ENCODE data around the gene SPATA31C1. TPM values are rescaled to one million over a fixed set of nuclear protein-coding genes. Genes with fewer than 3 reads are reported as not detected.
"Not testable (repeated sequence)": the region's sequence is repeated elsewhere in the genome, so short reads cannot be mapped to it uniquely, and the experiment has no call there.

The SPATA31C1 gene
- total RNA-seq, 2 experiments from 2014 or later, result not detected

DNA sequence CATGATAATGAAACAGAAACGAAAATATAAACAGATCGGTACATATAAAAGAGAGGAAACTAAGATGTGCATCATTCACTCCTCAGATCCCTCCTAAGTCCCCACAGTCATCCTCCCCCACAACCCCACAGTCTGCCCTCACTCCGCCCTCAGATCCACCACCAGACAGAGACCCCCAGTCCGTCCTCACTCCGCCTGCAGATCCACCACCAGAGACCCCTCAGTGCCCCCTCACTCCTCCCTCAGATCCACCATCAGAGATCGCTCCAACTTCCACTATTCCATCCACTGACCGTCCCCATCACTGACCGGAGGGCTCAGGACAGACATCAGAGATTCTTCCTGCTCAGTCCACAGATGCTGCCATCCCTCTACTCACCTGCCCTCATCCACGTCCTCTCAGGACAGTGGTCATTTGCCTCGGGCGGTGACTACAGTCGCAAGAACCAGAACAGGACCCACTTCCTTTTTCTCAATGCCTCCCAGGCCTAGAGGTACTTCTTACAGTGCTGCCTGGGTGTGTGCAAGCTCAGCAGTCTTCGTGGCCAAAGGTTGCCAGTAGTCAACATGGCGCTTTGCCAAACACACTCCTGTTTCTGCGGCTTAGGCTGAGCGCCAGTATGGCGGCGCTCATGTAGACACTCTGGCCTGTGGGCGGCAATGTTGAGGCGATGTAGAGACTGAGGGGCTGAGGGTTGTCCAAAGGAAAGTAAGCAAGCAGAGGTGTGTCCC is 8.3 kb upstream of the SPATA31C1 start:
- Histone ChIP-seq H2AFZ (ENCODE audit: low read length) (no peak overlapping the region), H4K20me1 (ENCODE audit: insufficient read depth, low read length) (no peaks in the 10 kb centered on the region), H3K4me1 (ENCODE audit: insufficient read depth, low read length, poor library complexity, severe bottlenecking) (no peaks in the 10 kb centered on the region), H3K27ac (ENCODE audit: low read depth, low read length, poor library complexity, severe bottlenecking) (no peak overlapping the region), H3K9me2 (ENCODE audit: insufficient read depth, low read length) (no peaks in the 10 kb centered on the region), H3K79me2 (ENCODE audit: insufficient read depth, low read depth, low read length) (no peaks in the 10 kb centered on the region), H3K36me3 (ENCODE audit: insufficient read depth, low read length) (no peaks in the 10 kb centered on the region), H3K4me2 (ENCODE audit: low read length) (no peak overlapping the region), H3K9me3 (ENCODE audit: low read length) (no peaks in the 10 kb centered on the region), H3K4me3 (ENCODE audit: low read depth, low read length, poor library complexity, severe bottlenecking) (no peak overlapping the region)
- intact Hi-C loops (cut with micrococcal nuclease; ENCODE audit: unreplicated experiment), result no loop called here
- CTCF ChIA-PET (ENCODE audit: unreplicated experiment), result no interaction called here
- TF ChIP-seq EZH2phosphoT487 (IDR thresholded peaks at IDR 0.05; ENCODE audit: borderline replicate concordance, low read depth, low read length), result no peak
- TF ChIP-seq, protein P1, sequence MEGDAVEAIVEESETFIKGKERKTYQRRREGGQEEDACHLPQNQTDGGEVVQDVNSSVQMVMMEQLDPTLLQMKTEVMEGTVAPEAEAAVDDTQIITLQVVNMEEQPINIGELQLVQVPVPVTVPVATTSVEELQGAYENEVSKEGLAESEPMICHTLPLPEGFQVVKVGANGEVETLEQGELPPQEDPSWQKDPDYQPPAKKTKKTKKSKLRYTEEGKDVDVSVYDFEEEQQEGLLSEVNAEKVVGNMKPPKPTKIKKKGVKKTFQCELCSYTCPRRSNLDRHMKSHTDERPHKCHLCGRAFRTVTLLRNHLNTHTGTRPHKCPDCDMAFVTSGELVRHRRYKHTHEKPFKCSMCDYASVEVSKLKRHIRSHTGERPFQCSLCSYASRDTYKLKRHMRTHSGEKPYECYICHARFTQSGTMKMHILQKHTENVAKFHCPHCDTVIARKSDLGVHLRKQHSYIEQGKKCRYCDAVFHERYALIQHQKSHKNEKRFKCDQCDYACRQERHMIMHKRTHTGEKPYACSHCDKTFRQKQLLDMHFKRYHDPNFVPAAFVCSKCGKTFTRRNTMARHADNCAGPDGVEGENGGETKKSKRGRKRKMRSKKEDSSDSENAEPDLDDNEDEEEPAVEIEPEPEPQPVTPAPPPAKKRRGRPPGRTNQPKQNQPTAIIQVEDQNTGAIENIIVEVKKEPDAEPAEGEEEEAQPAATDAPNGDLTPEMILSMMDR (conservative IDR thresholded peaks at IDR 0.05; ENCODE audit: low read length), result no peak
- no peak for DNase-seq (ENCODE audit: low spot score)
- POLR2A ChIA-PET, result no interaction called here
- no TSS peak for BruUV-seq (replicated peaks)

DNA sequence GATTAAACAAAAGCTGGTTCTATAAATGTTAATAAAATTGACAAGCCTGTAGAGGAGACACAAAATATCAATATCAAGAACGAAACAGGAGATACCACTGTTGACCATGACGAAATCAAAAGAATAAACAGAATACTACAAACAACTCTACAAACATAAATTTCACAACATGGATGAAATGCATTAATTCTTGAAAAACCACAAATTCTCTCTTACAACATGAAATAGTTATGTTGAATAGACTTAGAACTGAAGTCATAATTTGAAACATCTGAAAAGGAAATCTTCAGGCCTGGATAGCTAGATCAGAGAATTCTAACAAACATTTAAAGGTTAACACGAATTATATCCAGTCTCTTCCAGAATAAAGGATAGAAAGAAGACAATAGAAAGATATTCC is 6.9 kb upstream of the SPATA31C1 start:
- Histone ChIP-seq H4K20me1 (ENCODE audit: insufficient read depth, low read length) (no peaks in the 10 kb centered on the region), H3K9me2 (ENCODE audit: insufficient read depth, low read length) (no peaks in the 10 kb centered on the region), H3K9me3 (ENCODE audit: low read length) (no peaks in the 10 kb centered on the region), H3K4me1 (ENCODE audit: insufficient read depth, low read length, poor library complexity, severe bottlenecking) (no peaks in the 10 kb centered on the region), H3K4me3 (ENCODE audit: low read depth, low read length, poor library complexity, severe bottlenecking) (no peak overlapping the region), H3K79me2 (ENCODE audit: insufficient read depth, low read depth, low read length) (no peaks in the 10 kb centered on the region), H3K27ac (ENCODE audit: low read depth, low read length, poor library complexity, severe bottlenecking) (no peak overlapping the region), H2AFZ (ENCODE audit: low read length) (no peak overlapping the region), H3K36me3 (ENCODE audit: insufficient read depth, low read length) (no peaks in the 10 kb centered on the region), H3K4me2 (ENCODE audit: low read length) (no peak overlapping the region)
- TF ChIP-seq EZH2phosphoT487 (IDR thresholded peaks at IDR 0.05; ENCODE audit: borderline replicate concordance, low read depth, low read length), result no peak
- TF ChIP-seq, protein P1 (conservative IDR thresholded peaks at IDR 0.05; ENCODE audit: low read length), result no peak
- DNase-seq (ENCODE audit: low spot score), result no peak
- POLR2A ChIA-PET, result interaction anchor here (0.7 kb wide), 1 partner anchor 1113 kb away, joined by 3 read pairs; no protein-coding TSS in a partner anchor
- CTCF ChIA-PET (ENCODE audit: unreplicated experiment), result no interaction called here
- no TSS peak for BruUV-seq (replicated peaks)
- intact Hi-C loops (cut with micrococcal nuclease; ENCODE audit: unreplicated experiment), result no loop called here

DNA sequence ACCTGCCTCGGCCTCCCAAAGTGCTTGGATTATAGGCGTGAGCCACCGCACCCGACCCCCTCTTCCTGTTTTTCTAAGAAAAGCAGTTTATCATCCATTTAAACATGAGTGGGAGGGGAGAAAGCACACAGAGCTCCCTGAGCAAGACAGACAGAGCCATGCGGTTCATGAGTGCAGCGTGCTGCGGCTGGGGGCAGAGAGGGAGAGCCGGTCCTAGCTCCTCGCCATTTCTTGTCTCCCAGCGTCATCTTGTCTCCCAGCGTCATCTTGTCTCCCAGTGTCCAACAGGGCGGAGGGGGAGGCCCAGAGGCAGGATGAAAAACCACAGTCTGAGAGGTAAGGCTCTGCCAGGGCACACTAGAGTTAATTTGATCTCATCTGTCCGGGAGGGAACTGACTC is 1.3 kb downstream of the SPATA31C1 start:
- DNase-seq (ENCODE audit: low spot score); H3K4me3 ChIP-seq (ENCODE audit: low read depth, low read length, poor library complexity, severe bottlenecking); CTCF ChIA-PET (ENCODE audit: unreplicated experiment): not testable (repeated sequence)

DNA sequence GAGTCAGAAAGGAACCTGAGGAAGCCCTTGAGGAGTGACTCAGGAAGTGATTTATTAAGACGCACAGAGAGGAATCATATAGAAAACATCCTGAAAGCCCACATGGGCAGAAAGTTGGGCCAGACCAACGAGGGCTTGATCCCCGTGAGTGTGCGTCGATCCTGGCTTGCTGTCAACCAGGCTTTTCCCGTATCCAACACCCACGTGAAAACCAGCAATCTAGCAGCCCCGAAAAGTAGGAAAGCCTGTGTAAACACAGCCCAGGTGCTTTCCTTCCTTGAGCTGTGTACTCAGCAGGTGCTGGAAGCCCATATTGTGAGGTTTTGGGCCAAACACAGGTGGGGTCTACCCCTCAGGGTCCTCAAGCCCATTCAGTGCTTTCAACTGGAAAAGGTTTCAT is 3.8 kb downstream of the SPATA31C1 start:
- H3K27ac ChIP-seq (ENCODE audit: low read depth, low read length, poor library complexity, severe bottlenecking); H3K9me3 ChIP-seq (ENCODE audit: low read length); BruUV-seq (replicated peaks); POLR2A ChIA-PET; H3K79me2 ChIP-seq (ENCODE audit: insufficient read depth, low read depth, low read length); H2AFZ ChIP-seq (ENCODE audit: low read length); H3K4me3 ChIP-seq (ENCODE audit: low read depth, low read length, poor library complexity, severe bottlenecking); CTCF ChIA-PET (ENCODE audit: unreplicated experiment); H3K9me2 ChIP-seq (ENCODE audit: insufficient read depth, low read length); intact Hi-C loops (cut with micrococcal nuclease; ENCODE audit: unreplicated experiment); H4K20me1 ChIP-seq (ENCODE audit: insufficient read depth, low read length); H3K4me2 ChIP-seq (ENCODE audit: low read length); H3K36me3 ChIP-seq (ENCODE audit: insufficient read depth, low read length); DNase-seq (ENCODE audit: low spot score); H3K4me1 ChIP-seq (ENCODE audit: insufficient read depth, low read length, poor library complexity, severe bottlenecking): not testable (repeated sequence)

More for the DNA sequence above, 1.3 kb downstream of the SPATA31C1 start:
- H3K36me3 ChIP-seq (ENCODE audit: insufficient read depth, low read length); intact Hi-C loops (cut with micrococcal nuclease; ENCODE audit: unreplicated experiment); POLR2A ChIA-PET; H4K20me1 ChIP-seq (ENCODE audit: insufficient read depth, low read length); H3K4me2 ChIP-seq (ENCODE audit: low read length); H2AFZ ChIP-seq (ENCODE audit: low read length); H3K4me1 ChIP-seq (ENCODE audit: insufficient read depth, low read length, poor library complexity, severe bottlenecking); H3K9me3 ChIP-seq (ENCODE audit: low read length); H3K79me2 ChIP-seq (ENCODE audit: insufficient read depth, low read depth, low read length); BruUV-seq (replicated peaks); H3K27ac ChIP-seq (ENCODE audit: low read depth, low read length, poor library complexity, severe bottlenecking); H3K9me2 ChIP-seq (ENCODE audit: insufficient read depth, low read length): not testable (repeated sequence)

DNA sequence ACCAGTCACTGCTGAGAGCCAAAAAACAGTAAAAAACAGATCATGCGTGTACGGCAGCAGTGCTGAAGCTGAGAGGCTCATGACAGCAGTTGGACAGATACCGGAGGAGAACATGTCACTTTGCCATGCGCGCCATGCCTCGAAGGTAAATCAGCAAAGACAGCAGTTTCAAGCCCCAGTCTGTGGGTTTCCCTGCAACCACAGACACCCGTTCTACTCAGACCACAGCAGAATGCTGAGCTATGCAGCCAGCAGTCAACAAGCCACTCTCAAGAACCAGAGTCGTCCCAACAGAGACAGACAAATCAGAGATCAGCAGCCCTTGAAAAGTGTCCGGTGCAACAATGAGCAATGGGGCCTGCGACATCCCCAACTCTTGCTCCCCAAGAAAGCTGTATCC is 5.2 kb downstream of the SPATA31C1 start:
- H3K9me2 ChIP-seq (ENCODE audit: insufficient read depth, low read length); H3K4me1 ChIP-seq (ENCODE audit: insufficient read depth, low read length, poor library complexity, severe bottlenecking); H3K9me3 ChIP-seq (ENCODE audit: low read length); H3K27ac ChIP-seq (ENCODE audit: low read depth, low read length, poor library complexity, severe bottlenecking); CTCF ChIA-PET (ENCODE audit: unreplicated experiment); H3K4me3 ChIP-seq (ENCODE audit: low read depth, low read length, poor library complexity, severe bottlenecking); H3K36me3 ChIP-seq (ENCODE audit: insufficient read depth, low read length); H2AFZ ChIP-seq (ENCODE audit: low read length); POLR2A ChIA-PET; H3K79me2 ChIP-seq (ENCODE audit: insufficient read depth, low read depth, low read length); H4K20me1 ChIP-seq (ENCODE audit: insufficient read depth, low read length); BruUV-seq (replicated peaks); H3K4me2 ChIP-seq (ENCODE audit: low read length); intact Hi-C loops (cut with micrococcal nuclease; ENCODE audit: unreplicated experiment); DNase-seq (ENCODE audit: low spot score): not testable (repeated sequence)
